ENCODE data around the gene GAB4. TPM values are rescaled to one million over a fixed set of nuclear protein-coding genes. Genes with fewer than 3 reads are reported as not detected.

GAB4 gene
- total and polyA plus RNA-seq, 2 experiments from 2014 or later = not detected

DNA sequence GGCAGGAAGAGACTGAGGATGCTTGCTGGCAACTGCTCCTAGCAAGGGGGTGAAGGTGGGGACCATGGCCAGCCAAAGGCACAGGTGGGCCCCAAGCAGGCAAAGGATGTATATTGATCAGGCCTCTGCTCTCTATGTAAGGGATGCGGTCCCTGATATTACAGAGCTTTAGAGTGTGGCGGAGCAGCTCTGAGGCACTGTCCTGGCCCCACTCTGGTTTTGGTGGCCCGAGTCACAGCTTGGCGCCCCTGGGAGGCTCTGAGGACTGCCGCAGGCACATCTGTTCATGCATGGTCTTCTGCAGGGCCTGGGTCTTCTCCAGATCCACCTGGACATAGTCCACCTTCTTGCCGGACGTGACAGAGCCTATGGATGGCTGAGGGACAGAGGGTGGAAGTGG, 45.5 kb downstream of the GAB4 start:
- no peak for TF ChIP-seq CTCF (IDR thresholded peaks at IDR 0.05; ENCODE audit: low read depth, low read length)
- Histone ChIP-seq H3K27me3 (no peaks in the 10 kb centered on the region), H3K9me3 (ENCODE audit: low read depth) (no peaks in the 10 kb centered on the region), H3K36me3 (no peaks in the 10 kb centered on the region), H3K4me1 (ENCODE audit: low read depth) (no peaks in the 10 kb centered on the region), H3K4me3 (no peak overlapping the region), H3K27ac (no peak overlapping the region)
- no peak for DNase-seq (ENCODE audit: low read depth in 1 of 2, low spot score in 1 of 2)

DNA sequence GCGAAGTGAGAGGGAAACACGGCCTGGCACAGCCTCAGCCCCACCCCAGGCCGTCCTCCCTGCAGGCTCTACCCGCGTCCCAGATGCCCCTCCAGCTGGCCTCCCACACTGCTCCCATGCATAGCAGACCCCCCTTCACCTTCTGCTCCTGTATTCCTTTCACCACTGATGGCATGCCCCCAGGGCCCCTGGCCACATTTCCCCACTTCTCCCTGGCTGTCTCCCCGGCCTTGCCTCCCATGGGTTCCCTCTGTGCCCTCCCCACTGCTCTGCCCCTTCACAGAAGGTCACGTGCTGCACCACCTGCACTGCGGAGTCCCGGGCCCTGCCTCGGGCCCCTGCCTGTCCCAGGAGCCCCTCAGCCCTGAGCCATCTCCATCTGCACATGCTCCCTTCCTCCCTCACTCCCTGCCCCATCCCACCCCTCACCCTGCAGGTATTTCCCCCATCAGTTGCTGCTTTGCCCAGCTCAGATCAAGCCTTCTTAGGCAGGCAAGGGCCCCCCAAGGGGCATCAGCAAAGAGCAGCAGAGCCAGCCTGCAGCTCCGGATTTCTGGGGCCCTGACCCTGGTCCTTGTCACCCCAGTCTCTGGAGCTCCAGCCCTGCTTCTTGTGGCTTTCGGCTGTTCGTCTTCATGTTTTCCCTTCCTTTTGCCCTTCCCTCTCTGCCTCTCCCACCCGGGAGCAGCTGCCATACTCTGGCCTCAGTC, 46.4 kb downstream of the GAB4 start:
- DNase-seq (ENCODE audit: low read depth in 1 of 2, low spot score in 1 of 2) = no peak
- no peaks in the 10 kb centered on the region for H3K9me3 ChIP-seq (ENCODE audit: low read depth)
- no peak for TF ChIP-seq CTCF (IDR thresholded peaks at IDR 0.05; ENCODE audit: low read depth, low read length)

GRCh38 chr22:16960884-16961249, 47.2 kb downstream of the GAB4 start:
- Histone ChIP-seq H3K4me3 (no peak overlapping the region), H3K9me3 (ENCODE audit: low read depth) (no peaks in the 10 kb centered on the region), H3K36me3 (no peaks in the 10 kb centered on the region), H3K27me3 (no peaks in the 10 kb centered on the region), H3K27ac (no peak overlapping the region), H3K4me1 (ENCODE audit: low read depth) (no peaks in the 10 kb centered on the region)
- no peak for TF ChIP-seq CTCF (IDR thresholded peaks at IDR 0.05; ENCODE audit: low read depth, low read length)
- DNase-seq (ENCODE audit: low read depth in 1 of 2, low spot score in 1 of 2) = no peak

More for the DNA sequence above, 46.4 kb downstream of the GAB4 start:
- Histone ChIP-seq H3K4me3 (no peak overlapping the region), H3K27me3 (no peaks in the 10 kb centered on the region), H3K27ac (no peak overlapping the region), H3K4me1 (ENCODE audit: low read depth) (no peaks in the 10 kb centered on the region), H3K36me3 (no peaks in the 10 kb centered on the region)

DNA sequence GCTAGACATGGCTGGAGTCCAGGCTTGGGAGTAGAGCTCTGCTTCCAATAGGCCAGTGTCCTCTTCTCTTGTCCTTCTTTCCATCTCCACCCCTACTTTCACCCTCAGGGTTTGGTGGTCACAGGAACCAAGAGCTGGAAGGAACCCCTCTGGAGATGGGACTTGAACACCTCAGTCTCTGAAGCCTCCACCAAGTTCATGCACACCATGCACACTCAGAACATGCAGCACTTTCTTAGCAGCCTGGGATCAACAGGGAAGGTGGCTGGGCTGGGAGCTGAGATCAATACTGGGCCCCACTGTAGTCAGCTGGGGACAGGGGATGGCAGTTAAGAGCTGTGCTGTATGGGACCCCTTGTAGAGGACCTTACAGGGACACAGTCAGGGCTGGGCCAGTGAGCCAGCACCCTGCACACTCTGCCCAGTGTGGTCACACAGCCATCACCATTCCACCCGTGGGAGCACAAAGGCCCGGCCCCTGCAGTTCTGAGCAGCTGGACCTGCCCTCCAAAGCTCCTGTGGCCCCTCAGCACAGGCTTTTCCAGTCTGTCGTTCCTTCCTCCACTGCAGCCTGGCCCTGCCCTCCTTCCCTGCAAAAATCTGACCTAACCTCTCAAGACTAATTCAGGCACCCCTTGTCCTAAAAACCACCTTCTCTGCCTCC, 47.7 kb downstream of the GAB4 start:
- no peak for TF ChIP-seq CTCF (IDR thresholded peaks at IDR 0.05; ENCODE audit: low read depth, low read length)
- no peaks in the 10 kb centered on the region for H3K36me3 ChIP-seq
- no peak overlapping the region for H3K4me3 ChIP-seq
- no peak overlapping the region for H3K27ac ChIP-seq
- no peak for DNase-seq (ENCODE audit: low read depth in 1 of 2, low spot score in 1 of 2)
- no peaks in the 10 kb centered on the region for H3K4me1 ChIP-seq (ENCODE audit: low read depth)
- H3K27me3 ChIP-seq = no peaks in the 10 kb centered on the region
- H3K9me3 ChIP-seq (ENCODE audit: low read depth) = no peaks in the 10 kb centered on the region

GRCh38 chr22:16959345-16959930, 48.6 kb downstream of the GAB4 start:
- Histone ChIP-seq H3K27me3 (no peaks in the 10 kb centered on the region), H3K36me3 (no peaks in the 10 kb centered on the region), H3K4me3 (no peak overlapping the region), H3K4me1 (ENCODE audit: low read depth) (no peaks in the 10 kb centered on the region), H3K9me3 (ENCODE audit: low read depth) (no peaks in the 10 kb centered on the region), H3K27ac (no peak overlapping the region)
- TF ChIP-seq CTCF (IDR thresholded peaks at IDR 0.05; ENCODE audit: low read depth, low read length) = no peak
- no peak for DNase-seq (ENCODE audit: low read depth in 1 of 2, low spot score in 1 of 2)

All from cardiac muscle cell (in vitro differentiated cells and primary cell).